MM.1S (cell line): Measurements from ENCODE around the gene ANKH.

Experiments
- CTCF ChIP-seq: fragments of 300-600 bp; sonication (generic); IDR thresholded peaks from 2 replicates; pipeline ENCODE4 v1.5.1; 2016; ENCODE audit warnings: antibody characterized with exemption, low read length, mixed read lengths
- EZH2phosphoT487 ChIP-seq: fragments of 300-600 bp; sonication (generic); IDR thresholded peaks from 2 replicates; pipeline ENCODE4 v1.6.1; 2018; ENCODE audit warnings: antibody characterized with exemption, low read length

DNA sequence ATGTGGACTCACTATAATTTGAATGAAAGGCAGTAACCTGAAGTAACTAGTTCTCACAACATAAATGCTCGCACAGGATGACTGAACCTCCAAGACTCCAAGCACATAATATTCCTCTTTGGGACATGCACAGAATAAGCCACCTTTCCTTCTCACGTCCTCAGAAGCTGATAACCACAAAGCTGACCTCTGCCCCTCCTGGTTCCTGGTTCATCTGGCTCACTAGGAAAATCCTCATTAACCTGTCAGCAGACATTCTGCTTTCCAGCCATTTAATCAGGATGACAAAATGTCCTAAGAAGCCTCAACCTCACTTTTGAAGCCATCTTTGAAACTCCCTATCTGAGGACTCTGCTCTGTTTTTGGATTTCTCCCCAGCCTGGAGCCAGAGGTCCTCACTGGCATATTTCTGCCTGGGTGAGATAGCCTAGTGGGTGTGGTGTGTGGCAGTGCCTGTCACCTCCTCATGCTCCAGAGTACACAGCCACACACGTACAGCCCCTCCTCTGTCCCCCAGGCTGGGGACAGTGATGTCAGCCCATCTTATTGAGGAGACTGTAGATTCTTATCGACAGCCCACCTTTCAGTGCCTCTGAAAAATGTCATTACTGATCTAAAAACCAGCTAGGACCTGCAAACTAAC, 10.3 kb downstream of the ANKH start:
- no peak for TF ChIP-seq CTCF
- TF ChIP-seq EZH2phosphoT487, result no peak
